ENCODE data around the gene MEF2C. TPM values are rescaled to one million over a fixed set of nuclear protein-coding genes. Genes with fewer than 3 reads are reported as not detected.
"Not testable (repeated sequence)": the region's sequence is repeated elsewhere in the genome, so short reads cannot be mapped to it uniquely, and the experiment has no call there.

Gene MEF2C
- total RNA-seq, 2 donors from 2014 or later, result 13.9 to 44.0 TPM

GRCh38 chr5:88858392-88858791, 24.6 kb downstream of the MEF2C start:
- no peaks in the 10 kb centered on the region for H3K36me3 ChIP-seq
- DNase-seq (ENCODE audit: low spot score), result no peak
- H3K9me3 ChIP-seq, result no peaks in the 10 kb centered on the region
- 92% methylated on average over 1 of the region's 1 CpG for WGBS
- H3K27me3 ChIP-seq (replicated peaks; ENCODE audit: insufficient read depth), result no peaks in the 10 kb centered on the region
- no peak overlapping the region for H3K4me3 ChIP-seq
- no peak overlapping the region for H3K27ac ChIP-seq
- intact Hi-C loops (cut with DNase I), result no loop called here
- TF ChIP-seq POLR2AphosphoS5 (IDR thresholded peaks at IDR 0.05), result no peak
- no peak for TF ChIP-seq POLR2A (IDR thresholded peaks at IDR 0.05)
- TF ChIP-seq CTCF (IDR thresholded peaks at IDR 0.05), result no peak
- H3K4me1 ChIP-seq (replicated peaks), result no peaks in the 10 kb centered on the region

GRCh38 chr5:88856381-88856780, 26.6 kb downstream of the MEF2C start:
- H3K9me3 ChIP-seq; DNase-seq (ENCODE audit: low spot score); H3K4me1 ChIP-seq (replicated peaks); H3K27ac ChIP-seq; H3K4me3 ChIP-seq; H3K36me3 ChIP-seq; intact Hi-C loops (cut with DNase I); H3K27me3 ChIP-seq (replicated peaks; ENCODE audit: insufficient read depth): not testable (repeated sequence)
- WGBS, result 88% methylated on average over 3 of the region's 3 CpGs

- no peaks in the 10 kb centered on the region for H3K27me3 ChIP-seq (replicated peaks; ENCODE audit: insufficient read depth)
- no peak overlapping the region for H3K27ac ChIP-seq
- H3K4me3 ChIP-seq, result no peak overlapping the region
- no peaks in the 10 kb centered on the region for H3K9me3 ChIP-seq
- intact Hi-C loops (cut with DNase I), result no loop called here
- no peak for DNase-seq (ENCODE audit: low spot score)
- H3K36me3 ChIP-seq, result no peaks in the 10 kb centered on the region
- TF ChIP-seq POLR2AphosphoS5 (IDR thresholded peaks at IDR 0.05) (no peak), CTCF (IDR thresholded peaks at IDR 0.05) (no peak)
- H3K4me1 ChIP-seq (replicated peaks), result no peaks in the 10 kb centered on the region
- WGBS, result 94% methylated on average over 2 of the region's 2 CpGs
Measured at GRCh38 chr5:88854769-88855168, 28.2 kb downstream of the MEF2C start.

GRCh38 chr5:88847420-88847819, 35.6 kb downstream of the MEF2C start:
- Histone ChIP-seq H3K4me3 (no peak overlapping the region), H3K36me3 (no peaks in the 10 kb centered on the region), H3K4me1 (replicated peaks) (no peaks in the 10 kb centered on the region), H3K9me3 (no peaks in the 10 kb centered on the region), H3K27me3 (replicated peaks; ENCODE audit: insufficient read depth) (no peaks in the 10 kb centered on the region), H3K27ac (no peak overlapping the region)
- WGBS, result 56% methylated on average over 1 of the region's 1 CpG
- intact Hi-C loops (cut with DNase I), result no loop called here
- TF ChIP-seq POLR2AphosphoS5 (IDR thresholded peaks at IDR 0.05) (no peak), POLR2A (IDR thresholded peaks at IDR 0.05) (no peak), CTCF (IDR thresholded peaks at IDR 0.05) (no peak)
- DNase-seq (ENCODE audit: low spot score), result no peak

GRCh38 chr5:88846434-88846833, 36.5 kb downstream of the MEF2C start:
- H3K36me3 ChIP-seq, result no peaks in the 10 kb centered on the region
- no peaks in the 10 kb centered on the region for H3K4me1 ChIP-seq (replicated peaks)
- H3K27ac ChIP-seq, result no peak overlapping the region
- H3K4me3 ChIP-seq, result no peak overlapping the region
- TF ChIP-seq CTCF (IDR thresholded peaks at IDR 0.05) (no peak), POLR2AphosphoS5 (IDR thresholded peaks at IDR 0.05) (no peak), POLR2A (IDR thresholded peaks at IDR 0.05) (no peak)
- no peaks in the 10 kb centered on the region for H3K27me3 ChIP-seq (replicated peaks; ENCODE audit: insufficient read depth)
- intact Hi-C loops (cut with DNase I), result no loop called here
- no peak for DNase-seq (ENCODE audit: low spot score)
- 97% methylated on average over 1 of the region's 1 CpG for WGBS
- H3K9me3 ChIP-seq, result no peaks in the 10 kb centered on the region
